GM03348 (cell line): ENCODE data around the gene PTPRN2.
"Not testable (repeated sequence)": the region's sequence is repeated elsewhere in the genome, so short reads cannot be mapped to it uniquely, and the experiment has no call there.

Experiments used
- DNase-seq: peaks from one replicate; pipeline ENCODE4 v3.0.0; 2012; ENCODE audit warnings: low spot score

The PTPRN2 gene

DNA sequence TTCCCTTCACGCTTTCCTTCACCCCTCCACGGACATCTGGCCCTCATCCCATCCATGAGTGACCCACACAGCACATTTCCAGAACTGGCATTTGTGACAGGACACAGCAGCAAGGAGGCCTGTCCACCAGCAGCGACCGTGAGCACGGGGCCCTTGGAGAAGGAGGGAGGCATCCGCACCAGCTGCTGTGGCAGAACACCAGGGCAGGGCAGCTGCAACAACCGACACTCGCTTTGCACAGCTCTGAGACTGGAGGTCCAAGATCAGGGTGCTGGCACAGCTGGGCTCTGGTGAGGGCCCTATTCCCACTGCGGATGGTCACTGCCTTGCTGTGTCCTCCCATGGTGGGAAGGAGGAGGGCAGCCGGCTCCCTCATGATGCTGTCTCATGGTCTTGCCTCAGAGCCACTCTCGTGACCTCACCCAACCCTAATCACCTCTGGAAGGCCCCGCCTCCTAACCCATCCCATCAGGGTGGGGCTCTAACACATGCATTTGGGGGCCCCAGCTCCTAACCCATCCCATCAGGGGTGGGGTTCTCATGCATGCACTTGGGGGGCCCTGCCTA is 36.7 kb downstream of the PTPRN2 start:
- no peak for DNase-seq

DNA sequence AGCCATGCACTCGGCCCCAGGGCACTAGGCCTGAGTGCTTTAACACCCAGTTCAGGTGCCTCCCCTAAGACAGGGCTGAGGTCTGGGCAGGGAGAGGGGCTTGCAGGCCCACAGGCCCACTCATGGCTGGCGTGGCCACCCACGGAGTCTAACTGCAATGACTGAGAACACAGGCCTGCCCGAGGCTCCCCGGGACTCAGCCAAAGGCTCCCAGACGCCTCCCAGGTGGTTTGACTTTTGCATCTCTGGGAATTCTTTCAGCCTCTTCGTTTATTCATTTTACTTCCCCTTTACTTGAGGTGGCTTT is 37.3 kb downstream of the PTPRN2 start:
- no peak for DNase-seq

DNA sequence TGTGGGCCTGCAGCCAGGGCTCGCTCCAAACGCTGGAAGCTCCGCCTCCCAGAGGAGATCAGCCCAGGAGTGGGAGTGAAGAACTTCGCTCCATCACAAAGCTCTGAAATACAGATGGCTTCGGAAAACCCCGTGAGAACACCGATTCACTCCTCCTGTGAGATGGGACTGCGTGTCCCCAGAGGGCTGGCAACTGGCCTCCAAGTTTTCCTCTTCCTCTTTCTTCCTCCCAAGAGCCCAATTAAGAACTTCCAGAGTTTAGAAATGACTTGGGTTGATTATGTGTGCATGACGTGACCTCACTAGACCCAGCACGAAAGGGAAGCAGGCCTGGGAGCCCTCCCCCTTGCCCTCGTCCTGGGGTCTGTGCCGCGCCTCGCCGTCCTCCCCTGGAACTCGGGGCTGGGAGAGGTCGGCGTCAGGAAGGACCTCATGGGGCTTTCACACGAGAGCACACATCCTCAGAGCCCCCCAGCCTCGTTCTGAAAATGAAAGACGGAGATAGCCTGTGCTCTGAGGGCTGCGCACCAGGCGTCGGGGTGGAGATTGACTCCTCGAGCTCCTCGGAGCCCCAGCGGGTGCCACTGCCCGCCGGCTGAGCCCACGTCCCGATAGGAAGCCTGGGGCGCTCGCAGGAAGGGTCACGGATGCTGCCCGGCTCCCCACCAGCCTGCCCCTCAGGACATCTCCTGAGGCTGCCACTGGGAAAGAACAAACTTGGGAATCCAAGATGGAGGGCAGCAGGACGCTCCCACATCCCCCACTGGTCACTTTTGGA is 37.8 kb downstream of the PTPRN2 start:
- DNase-seq = no peak

DNA sequence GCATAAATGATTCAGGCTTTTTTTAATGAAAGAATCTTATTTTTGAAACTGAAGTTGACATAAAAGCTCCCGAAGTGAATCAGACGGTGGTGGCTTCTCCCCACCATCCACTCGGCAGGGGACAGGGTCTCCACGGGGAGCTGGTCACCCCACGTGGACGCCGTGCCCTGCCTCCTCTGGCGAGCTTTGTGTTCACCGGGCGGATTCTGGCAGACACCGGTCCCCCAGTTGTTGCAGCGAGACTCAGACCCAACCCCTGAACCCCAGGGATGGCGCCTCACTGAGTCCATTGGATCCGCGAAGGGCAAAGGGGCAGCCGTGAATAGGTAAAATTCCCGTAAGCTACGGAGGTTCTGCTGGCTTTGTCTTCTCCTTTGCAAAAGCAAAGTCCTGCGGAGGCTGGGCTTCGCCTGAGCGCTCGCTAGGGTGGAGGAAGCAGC is 38.4 kb downstream of the PTPRN2 start:
- DNase-seq = no peak

DNA sequence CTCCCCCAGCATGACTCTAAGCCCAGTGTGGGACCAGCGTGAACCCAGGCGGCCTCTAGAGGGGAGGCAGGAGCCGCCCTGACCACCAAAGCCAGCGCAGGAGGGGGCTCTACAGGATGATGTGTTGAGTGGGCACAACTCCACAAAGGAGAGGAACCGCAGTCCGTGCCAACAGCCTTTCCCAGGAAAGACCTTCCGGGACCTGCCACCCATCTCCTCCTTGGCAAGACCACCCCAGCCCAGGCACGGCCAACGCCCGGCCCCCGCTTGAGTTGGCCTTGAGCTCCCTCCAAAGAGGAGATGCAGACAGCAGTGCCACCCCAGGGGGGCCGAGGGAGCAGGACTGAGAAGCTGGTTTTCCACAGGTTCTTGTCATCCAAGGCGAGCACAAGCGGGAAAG is 38.9 kb downstream of the PTPRN2 start:
- no peak for DNase-seq

DNA sequence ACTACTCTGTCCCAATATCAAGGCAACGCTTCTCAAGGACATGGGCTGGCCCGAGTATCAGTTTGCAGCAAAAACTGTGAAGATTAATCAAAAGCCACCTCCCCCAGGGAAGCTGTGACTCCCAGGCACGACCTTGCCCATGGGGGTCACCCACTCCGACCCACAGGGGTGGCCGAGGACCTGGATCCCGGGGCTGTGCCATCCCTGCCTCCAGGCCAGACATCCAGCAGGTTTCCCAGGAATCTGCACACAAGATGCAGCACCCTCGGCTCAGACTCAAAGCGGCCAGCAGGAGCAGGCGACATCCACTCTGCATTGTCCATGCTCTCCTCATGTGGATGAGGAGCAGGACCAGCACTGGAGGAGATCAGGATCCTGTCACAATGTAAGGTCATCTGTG is 39.8 kb downstream of the PTPRN2 start:
- no peak for DNase-seq

DNA sequence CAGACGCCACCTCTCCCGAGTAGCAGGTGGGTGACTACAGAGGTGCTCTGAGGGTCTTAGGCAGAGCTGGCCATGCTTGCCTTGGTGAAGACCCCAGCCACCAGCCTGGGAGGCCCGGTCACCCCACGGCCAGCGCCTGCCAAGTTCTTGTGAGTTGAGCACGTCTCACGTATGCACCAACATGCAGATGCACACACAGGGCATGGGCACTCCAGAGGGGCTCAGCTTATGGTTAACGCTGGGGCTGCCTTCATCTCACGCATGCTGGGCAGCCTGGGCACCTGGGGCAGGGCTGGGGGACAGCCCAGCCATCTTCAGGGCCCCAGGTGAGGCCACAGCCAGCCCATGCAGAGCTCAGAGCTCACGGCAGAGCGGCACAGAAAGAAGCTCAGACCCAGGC is 41.0 kb downstream of the PTPRN2 start:
- no peak for DNase-seq

DNA sequence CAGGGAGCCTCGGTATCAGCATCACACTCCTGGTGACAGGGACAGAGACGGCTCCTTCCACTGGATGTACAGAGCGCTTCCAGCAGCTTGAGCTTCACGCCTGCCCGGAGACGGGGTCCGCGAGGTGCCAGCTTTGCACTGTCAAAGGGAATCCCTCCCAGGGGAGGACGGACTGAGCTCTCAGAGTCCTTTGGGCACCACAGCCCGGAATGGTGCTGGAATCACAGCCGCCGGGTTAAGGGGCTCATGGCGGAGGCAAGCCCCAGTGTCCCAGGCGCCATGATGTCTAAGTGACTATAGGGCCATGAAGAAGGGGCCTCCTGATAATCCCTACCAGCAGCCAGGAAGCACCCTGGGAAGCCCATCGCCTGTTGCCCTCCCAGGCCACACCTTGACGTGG is 41.4 kb downstream of the PTPRN2 start:
- no peak for DNase-seq

DNA sequence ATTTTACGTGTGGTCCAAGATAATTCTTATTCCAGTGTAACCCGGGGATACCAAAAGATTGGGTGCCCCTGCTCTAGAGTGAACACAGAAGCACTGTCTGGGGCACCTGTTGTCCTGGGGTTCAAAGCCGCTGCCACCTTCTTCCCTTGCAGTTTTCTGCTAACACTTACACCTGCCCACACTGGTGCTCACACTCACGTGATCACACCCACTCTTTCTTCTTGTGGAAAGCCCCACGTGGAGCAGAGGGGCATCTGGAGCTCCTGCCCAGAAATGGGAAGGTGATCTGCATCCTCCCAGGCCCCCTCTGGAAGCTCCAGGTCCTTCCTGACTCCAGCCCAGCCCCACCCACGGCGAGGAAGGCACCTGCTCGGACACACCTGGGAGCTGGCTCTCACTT is 42.9 kb downstream of the PTPRN2 start:
- DNase-seq = no peak

DNA sequence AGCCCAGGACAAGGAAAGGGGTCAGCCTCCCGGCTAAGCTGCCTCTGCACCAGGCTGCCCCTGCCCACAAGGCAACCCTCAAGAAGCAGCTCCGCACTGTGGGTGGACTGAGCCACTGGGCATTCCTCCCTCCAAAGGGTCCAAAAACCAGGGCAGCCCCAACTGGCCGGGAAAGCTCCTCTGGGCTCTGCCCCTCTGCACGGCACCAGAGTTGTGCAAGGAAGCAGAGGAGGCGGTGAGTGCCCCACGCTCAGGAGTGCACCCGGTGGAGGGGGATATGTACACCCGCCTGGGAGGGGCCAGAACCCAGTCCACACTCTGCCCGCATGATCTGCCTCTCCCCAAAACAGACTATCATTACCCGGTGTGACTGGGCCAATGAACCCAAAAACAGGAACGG is 43.8 kb downstream of the PTPRN2 start:
- DNase-seq = no peak

DNA sequence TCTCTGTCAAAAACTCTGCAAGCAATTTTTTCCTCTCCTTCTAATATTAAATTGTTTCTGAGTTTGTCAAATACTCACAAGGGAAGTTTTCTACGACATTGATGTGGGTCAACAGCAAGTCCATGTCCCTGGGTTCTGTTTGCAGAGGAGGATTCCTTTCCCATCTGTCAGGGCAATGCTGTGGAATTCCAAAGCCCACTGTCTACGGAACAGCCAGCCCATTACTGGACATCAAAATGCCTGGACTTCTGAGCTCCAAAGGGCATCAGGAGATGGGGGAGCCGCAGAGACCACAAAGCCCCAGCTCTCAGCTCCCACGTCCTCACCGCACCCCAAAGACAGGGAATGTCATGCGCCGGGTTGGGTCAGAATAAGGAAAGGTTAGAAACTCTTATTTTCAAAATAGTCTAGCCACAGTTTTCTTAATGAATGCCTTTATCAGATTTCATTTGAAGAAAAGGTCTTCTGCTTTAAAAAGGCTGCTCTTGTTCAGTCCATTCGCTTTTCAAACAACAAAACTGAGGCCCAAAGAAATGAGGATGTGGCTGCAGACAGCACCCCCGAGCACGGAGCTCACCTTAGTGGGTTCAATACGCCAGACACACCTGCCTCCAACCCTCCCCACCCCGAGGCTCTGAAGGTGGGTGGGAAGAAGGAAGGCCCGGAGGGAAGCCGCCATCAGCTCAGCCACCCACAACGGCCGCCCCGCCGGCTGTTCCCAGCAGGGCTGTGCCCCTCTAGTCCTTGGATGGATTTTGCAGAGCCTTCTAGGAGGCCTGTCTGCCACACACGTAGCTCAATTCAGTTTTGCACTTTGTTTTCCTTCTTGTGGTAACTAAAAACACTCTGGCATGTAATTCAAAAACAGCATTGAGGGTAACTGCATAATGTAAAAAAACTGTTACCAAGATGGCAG is 44.7 kb downstream of the PTPRN2 start:
- no peak for DNase-seq

DNA sequence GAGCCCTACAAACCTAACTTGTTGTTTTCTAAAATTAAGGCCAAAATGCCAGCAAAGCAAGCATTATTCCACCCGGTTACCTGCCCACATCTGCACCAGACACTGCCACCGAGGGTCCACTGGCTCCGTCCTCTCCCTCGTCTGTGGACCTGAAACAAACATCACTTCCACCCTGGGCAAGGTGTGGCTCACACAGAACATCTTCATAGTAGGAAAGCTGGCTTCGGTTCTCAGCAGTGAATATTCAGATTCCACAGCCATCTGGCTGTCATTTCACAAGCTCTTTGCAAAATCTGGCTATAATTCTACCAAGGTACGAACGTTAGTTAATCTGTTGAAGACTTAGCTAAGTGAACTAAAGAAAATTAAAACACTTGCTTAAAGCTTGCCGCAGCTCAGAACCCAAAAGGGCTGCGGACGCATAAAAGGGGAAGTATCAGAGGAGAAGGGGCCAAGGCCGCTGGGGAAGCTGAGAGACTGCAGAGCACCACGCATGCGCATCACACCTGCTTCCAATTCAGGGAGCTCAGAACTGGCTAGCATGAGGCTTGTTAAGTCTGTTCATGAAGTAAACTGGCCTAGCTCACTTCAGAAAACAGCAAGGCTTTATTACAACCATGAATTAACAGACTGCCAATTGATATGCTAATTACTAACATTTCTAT is 46.1 kb downstream of the PTPRN2 start:
- no peak for DNase-seq

DNA sequence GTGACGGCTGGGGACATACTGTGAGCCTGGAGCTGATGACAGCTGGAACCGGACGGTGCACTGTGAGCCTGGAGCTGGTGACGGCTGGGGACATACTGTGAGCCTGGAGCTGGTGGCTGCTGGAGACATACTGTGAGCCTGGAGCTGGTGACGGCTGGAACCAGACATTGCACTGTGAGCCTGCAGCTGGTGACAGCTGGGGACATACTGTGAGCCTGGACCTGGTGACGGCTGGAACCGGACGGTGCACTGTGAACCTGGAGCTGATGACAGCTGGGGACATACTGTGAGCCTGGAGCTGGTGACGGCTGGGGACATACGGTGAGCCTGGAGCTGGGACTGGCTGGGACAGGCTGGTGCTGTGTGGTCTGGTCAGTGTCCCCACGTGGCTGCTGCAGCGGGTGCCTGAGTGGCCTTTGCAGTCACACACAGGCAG is 47.9 kb downstream of the PTPRN2 start:
- no peak for DNase-seq

DNA sequence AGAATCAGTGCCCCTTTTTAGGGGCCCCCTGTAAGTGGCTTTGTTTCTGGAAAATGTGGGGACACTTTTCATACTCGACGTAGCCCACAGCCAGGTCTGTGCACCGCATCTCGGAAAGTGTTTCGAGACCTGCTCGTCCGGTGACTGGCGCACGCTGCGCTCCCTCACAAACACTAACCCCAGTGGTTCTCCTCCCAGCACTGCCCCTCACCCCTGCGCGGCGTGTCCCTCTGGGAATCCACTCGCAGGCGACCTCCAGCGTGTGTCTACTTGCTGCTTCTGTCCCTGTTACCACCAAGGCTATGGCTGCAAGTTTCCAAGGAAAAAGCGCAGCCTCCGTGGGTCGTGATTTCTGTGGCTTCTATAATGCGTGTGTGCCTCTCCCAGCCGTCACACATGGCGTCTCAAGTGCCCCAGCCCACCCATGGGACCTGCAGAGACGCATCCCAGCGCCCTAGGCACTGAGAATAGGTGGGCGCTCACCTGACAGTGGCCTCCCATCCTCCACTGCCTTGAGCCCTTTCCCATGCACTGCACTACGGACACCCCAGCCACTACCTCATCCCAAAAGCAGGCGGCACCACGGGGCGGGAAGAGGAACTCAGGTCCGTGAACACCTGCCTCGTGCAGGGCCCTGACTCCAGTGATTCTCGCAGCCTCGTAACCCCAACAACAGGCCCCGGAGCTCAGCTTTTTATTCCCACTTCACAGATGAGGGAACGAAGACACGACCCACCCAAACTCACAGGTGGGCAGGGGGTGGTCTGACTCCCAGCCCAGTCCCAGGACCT is 49.3 kb downstream of the PTPRN2 start:
- no peak for DNase-seq

DNA sequence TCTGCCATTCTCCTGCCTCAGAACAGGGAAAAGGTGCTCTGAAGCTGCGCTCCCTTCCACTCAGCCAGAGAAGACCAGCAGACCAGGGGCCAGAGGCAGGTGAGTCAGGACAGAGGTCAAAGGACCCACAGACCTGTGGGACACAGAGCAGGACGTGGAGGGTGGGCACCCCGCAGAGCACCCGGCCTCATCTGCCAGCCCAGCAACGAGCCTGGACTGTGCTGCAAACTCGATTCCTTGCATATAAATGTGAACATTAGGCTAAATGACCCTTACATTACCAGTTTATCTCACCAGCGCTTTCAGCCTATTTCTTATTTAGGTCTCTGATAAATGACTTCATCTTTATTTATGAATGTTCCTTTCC is 50.1 kb downstream of the PTPRN2 start:
- DNase-seq = no peak

DNA sequence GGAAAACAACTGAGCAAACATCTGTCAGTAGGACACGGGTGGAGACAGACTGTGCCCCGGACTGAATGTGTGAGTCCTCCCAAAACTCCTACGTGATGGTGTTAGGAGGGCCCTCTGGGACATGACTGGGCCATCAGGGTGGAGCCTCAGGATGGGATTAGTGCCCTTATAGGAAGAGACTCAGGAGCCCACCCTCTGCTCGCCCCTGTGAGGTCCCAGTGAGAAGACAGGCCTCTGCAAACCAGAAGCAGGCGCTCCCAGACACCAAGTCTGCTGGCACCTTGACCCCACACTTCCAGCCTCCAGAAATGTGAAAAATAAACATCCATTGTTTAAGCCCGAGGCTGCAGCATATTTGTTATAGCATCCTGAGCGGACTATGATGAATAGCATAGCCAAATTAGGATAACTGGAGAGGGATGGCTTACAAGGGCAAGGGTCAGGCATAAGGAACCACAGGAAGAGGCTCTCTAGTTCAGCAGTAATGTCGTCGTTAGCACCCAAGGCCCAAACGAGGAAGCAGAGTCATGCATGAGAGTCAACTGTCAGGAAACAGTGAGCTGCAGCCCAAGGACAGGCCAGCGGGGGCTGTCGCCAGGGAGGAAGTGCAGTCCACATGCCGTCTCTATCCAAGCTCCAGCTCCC is 50.6 kb downstream of the PTPRN2 start:
- no peak for DNase-seq

DNA sequence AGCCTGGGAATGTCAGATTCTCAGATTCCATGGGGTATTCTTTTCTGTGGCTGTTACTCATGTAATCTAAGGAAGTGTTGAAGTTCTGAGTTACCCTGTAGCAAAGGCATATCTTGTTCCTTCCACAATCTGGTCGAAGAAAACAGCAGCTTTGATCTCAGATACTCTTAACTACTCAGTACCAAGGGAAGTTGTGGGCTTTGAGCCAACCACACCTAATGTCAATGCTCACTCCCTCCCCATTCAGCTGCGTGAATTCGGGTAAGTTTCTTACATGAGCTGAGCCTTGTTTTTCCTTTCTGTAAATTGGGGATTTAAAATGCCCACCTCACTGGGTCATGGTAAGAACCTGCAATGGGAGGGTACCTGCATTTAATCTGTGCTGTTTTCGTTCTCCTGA is 52.5 kb downstream of the PTPRN2 start:
- DNase-seq = no peak

DNA sequence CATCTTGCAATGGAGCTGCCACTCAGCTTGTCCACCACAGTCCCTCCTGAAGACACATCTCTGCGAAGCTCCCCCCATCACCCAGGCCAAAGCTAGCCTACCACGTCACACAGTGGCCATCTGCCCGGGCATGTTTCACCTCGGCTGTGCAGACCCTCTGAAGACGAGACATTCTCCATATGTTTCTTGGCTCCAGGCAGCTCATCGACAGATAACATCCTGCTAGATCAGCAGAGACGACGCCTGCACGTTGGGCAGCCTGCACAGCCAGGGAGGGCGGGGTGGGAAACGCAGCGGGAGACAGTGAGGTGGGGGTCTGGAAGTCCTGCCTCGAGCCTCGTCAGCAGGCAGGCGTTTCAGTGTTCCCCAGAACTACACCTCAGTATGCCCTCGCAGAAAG is 53.0 kb downstream of the PTPRN2 start:
- no peak for DNase-seq

DNA sequence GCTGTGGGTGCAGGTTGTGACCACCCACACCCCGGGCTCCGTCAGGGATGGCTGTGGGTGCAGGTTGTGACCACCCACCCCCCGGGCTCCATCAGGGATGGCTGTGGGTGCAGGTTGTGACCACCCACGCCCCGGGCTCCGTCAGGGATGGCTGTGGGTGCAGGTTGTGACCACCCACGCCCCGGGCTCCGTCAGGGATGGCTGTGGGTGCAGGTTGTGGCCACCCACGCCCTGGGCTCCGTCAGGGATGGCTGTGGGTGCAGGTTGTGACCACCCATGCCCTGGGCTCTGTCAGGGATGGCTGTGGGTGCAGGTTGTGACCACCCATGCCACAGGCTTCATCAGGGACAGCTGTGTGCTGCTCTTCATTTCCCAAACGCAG is 53.5 kb downstream of the PTPRN2 start:
- not testable (repeated sequence) for DNase-seq

DNA sequence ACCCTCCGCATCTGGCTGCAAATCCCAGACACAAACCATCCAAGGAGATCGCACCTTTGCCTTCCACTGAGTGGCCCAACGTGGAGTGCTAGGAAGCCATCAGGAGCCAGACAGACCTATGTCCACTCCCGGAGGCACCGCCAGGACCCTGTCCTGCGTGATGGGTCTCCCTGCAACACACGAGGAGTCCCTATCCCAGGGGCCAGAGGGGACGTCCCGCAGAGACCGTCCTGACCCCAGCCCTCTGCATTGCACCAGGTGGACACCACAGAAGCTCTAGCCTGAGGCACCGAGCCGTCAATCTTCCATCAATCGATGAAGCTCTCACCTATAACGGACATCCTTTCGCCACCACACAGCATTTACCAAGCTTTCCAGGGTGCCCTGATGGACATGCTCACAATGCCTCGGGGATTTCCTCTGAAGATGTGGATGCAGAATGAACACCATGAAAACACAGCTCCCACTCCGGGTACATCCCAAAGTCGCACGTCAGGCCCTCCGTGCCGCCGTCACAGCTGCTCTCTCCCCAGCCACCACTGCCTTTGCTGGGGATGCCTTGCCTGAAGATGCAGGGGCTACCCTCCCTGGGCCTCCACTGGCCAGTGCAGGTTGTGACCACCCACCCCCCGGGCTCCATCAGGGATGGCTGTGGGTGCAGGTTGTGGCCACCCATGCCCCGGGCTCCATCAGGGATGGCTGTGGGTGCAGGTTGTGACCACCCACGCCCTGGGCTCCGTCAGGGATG is 54.1 kb downstream of the PTPRN2 start:
- DNase-seq = no peak
